ENCODE measurements around the gene CAV3. TPM values are rescaled to one million over a fixed set of nuclear protein-coding genes. Genes with fewer than 3 reads are reported as not detected.

Gene CAV3
- total and polyA plus RNA-seq, 7 donors: 20.5 to 71.1 (median 49.3) TPM

DNA sequence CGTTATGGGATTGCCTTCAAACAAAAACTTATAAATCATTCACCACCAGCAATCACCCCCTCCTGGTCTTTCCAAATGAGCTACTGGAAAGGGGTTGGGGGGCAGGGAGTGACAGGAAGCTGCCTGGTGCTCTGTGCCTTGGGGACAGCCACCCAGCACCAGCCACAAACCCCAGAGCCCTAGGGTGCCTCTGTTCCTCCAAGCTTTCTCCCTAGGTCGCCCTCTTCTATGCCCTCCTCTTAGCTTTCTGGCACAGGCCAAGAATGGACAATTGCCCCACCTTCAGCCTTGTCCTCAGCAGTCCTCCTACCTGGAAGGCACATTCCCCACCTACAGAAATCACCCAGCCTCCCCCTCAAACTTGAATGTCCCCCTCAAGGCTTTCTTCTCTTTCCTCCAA lies 32.5 kb downstream of the CAV3 start:
- no peak overlapping the region for H3K27ac ChIP-seq
- H3K4me3 ChIP-seq: no peak overlapping the region
- DNase-seq (no peak), ATAC-seq (no peak)
- H3K27me3 ChIP-seq (ENCODE audit: insufficient read depth in 3 of 3, low read length in 2 of 3): peaks cover 0 to 24% (median 3%) of the 10 kb centered on the region in 3 donors
- intact Hi-C loops (cut with DNase I): loop anchor here in 1 of 2 donors (2.0 kb wide), 1 partner anchor 103 kb away; no protein-coding TSS in a partner anchor
- 85 to 93% (median 91%) methylated on average over 2 of the region's 2 CpGs for WGBS, 3 donors
- H3K9me3 ChIP-seq: no peaks in the 10 kb centered on the region
- peaks cover 4% of the 10 kb centered on the region for H3K4me1 ChIP-seq
- no peaks in the 10 kb centered on the region for H3K36me3 ChIP-seq (ENCODE audit: insufficient read depth in 1 of 2, low read depth in 1 of 2)
- TF ChIP-seq CTCF (IDR thresholded peaks at IDR 0.05): no peak

DNA sequence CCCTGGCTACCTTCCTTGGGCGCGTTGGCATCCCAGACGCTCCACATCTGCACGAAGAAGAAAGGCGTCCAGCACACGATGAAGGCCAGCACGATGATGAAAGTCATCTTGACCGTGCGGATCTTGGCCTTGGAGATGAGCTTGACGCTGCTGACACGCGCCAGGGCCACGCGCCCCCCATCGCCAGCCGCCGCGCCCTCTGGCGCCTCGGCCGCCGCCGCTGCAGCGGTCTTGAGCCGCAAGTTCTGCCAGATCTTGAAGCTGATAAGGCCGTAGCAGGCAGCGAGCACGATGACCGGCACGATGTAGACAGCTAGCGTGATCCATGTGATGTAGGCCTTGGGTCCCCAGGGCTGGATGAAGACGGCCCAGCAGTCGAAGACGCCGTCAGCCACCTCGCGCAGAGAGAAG lies 33.7 kb downstream of the CAV3 start:
- intact Hi-C loops (cut with DNase I): loop anchor here in 1 of 2 donors (2.0 kb wide), 1 partner anchor 104 kb away; no protein-coding TSS in a partner anchor
- peak overlapping the region; percentile 65 for H3K4me3 ChIP-seq

DNA sequence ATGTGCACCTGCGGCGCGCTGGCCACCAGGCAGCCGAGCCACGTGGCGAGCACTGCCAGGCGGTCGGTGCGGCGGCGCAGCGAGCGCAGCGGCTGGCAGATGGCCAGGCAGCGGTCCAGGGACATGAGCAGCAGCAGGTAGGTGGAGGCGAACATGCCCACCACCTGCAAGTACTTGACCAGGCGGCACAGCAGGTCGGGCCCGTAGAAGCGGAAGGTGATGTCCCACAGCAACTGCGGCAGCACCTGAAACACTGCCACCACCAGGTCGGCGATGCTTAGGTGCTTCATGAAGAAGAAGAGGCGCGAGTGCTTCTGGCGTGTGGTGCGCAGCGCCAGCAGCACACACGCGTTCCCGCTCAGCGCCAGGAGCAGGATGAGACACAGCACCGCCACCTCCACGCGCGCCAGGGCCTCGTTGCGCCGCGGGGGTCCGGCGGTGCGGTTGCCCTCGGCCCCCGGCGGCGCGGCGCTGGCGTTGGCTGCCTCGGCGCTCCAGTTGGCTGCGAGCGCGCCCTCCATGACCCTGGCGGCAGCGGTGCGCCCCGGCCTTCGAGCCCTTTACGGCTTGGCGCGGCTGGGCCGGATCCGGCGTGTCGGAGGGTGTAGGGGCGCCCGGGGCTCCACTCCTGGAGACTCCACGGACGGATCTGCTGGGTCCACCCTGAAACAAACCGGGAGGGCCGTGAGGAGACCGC lies 34.2 kb downstream of the CAV3 start:
- Histone ChIP-seq H3K36me3 (ENCODE audit: insufficient read depth in 1 of 2, low read depth in 1 of 2) (no peaks in the 10 kb centered on the region), H3K9me3 (no peaks in the 10 kb centered on the region), H3K27me3 (ENCODE audit: insufficient read depth in 3 of 3, low read length in 2 of 3) (peaks cover 0 to 24% (median 3%) of the 10 kb centered on the region in 3 donors), H3K4me1 (peaks cover 4% of the 10 kb centered on the region), H3K4me3 (peak overlapping the region; percentile 65), H3K27ac (no peak overlapping the region)
- intact Hi-C loops (cut with DNase I): loop anchor here in 1 of 2 donors (2.0 kb wide), 1 partner anchor 105 kb away; no protein-coding TSS in a partner anchor
- ATAC-seq (peak; percentile 33 to 67 (median 54)), DNase-seq (no peak)
- TF ChIP-seq CTCF (IDR thresholded peaks at IDR 0.05): no peak
- 4 to 5% (median 5%) methylated on average over 44 to 74 of the region's 74 CpGs for WGBS, 3 donors

More for the DNA sequence above, 33.7 kb downstream of the CAV3 start:
- no peak for TF ChIP-seq CTCF (IDR thresholded peaks at IDR 0.05)
- Histone ChIP-seq H3K36me3 (ENCODE audit: insufficient read depth in 1 of 2, low read depth in 1 of 2) (no peaks in the 10 kb centered on the region), H3K4me1 (peaks cover 4% of the 10 kb centered on the region), H3K27ac (no peak overlapping the region), H3K9me3 (no peaks in the 10 kb centered on the region), H3K27me3 (ENCODE audit: insufficient read depth in 3 of 3, low read length in 2 of 3) (peaks cover 0 to 24% (median 3%) of the 10 kb centered on the region in 3 donors)
- WGBS, 3 donors: 49 to 53% (median 52%) methylated on average over 37 of the region's 37 CpGs
- no peak for ATAC-seq
- DNase-seq: no peak

DNA sequence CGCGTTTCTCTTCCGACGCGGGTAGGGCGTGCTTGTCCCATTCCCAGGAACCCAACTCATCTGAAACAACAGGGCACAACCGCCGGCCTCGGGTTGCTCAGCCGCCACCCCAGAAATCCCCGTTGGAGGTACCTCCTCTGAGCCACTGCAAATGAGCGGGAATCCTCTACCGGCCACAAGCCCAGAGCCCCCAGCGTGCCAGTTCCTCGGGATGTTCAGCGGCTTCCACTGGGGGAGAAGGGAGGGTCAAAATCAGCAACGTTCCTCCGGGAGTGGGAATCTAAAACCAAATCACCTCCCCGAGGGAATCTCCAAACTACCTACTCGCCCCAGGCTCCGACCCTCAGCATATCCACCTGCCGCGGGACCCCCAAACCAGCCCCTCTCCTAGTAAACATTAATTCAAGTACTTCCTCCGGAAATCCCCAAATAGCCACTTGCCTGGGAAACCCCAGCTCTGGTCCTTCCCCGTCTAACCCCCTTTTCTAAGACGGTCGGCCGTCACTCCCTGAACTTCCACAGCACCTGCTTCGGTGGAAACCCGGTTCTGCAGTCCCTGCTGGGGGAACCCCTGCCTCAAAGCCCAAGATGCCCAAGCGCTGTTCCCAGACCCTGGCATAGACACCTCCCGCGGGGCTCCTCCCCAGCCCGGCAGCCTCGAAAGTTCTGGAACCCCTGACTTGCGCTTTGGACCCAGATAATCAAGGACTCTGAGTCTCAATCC lies 34.9 kb downstream of the CAV3 start:
- H3K4me1 ChIP-seq: peaks cover 4% of the 10 kb centered on the region
- H3K36me3 ChIP-seq (ENCODE audit: insufficient read depth in 1 of 2, low read depth in 1 of 2): no peaks in the 10 kb centered on the region
- intact Hi-C loops (cut with DNase I): no loop called here
- DNase-seq (no peak), ATAC-seq (peak; percentile 7 to 35 (median 9))
- peak overlapping the region; percentile 65 for H3K4me3 ChIP-seq
- H3K9me3 ChIP-seq: no peaks in the 10 kb centered on the region
- TF ChIP-seq CTCF (IDR thresholded peaks at IDR 0.05): no peak
- peaks cover 0 to 24% (median 3%) of the 10 kb centered on the region in 3 donors for H3K27me3 ChIP-seq (ENCODE audit: insufficient read depth in 3 of 3, low read length in 2 of 3)
- no peak overlapping the region for H3K27ac ChIP-seq
- 6 to 14% (median 8%) methylated on average over 35 to 36 of the region's 36 CpGs for WGBS, 3 donors

All from psoas muscle (tissue), 8 donors.